HepG2 (cell line): ENCODE results near the gene CD163L1. TPM values are rescaled to one million over a fixed set of nuclear protein-coding genes. Genes with fewer than 3 reads are reported as not detected.

Experiments used
- ATAC-seq: fragments of 200-7000 bp; cut with Tn5 transposase; 3 replicates; pipeline ENCODE4 v1.9.1; 2020; ENCODE audit warnings: mild to moderate bottlenecking, moderate library complexity
- BruUV-seq: library from RNA; stranded (reverse); fragments of 400-500 nt; replicated peaks from 2 replicates; lab custom pipeline; 2021; lab: Mats Ljungman, UMichigan
- CTCF ChIA-PET: fragments of 300-600 bp; formaldehyde crosslinking; extraction: SDS; loops from one replicate; lab custom pipeline; 2021; ENCODE audit warnings: low total read pairs, inconsistent platforms, low intra/inter-chr PET ratio; lab: Yijun Ruan, JAX
- POLR2A ChIA-PET: fragments of 350-600 bp; sonication (Branson Sonifier 250); formaldehyde crosslinking; loops from one replicate; lab custom pipeline; 2020; ENCODE audit warnings: antibody characterized with exemption, inconsistent platforms; lab: Yijun Ruan, JAX
- DNase-seq: peaks from one replicate; pipeline ENCODE4 v3.0.0-alpha.2; 2015; ENCODE audit warnings: low spot score
- FAIRE-seq: peaks from 3 replicates; lab custom pipeline; 2011; peaks lifted over from hg19 to GRCh38; lab: Jason Lieb, UNC
- H2AFZ ChIP-seq: one replicate; pipeline ENCODE4 v1.6.1; 2011; ENCODE audit warnings: low read length, inconsistent platforms
- H3K27ac ChIP-seq: fragments of 300-600 bp; 3 replicates; pipeline ENCODE4 v1.8.0; 2011; ENCODE audit warnings: mixed run types, mild to moderate bottlenecking, mixed read lengths, low read length, inconsistent platforms; ENCODE audit not compliant: insufficient read depth; ENCODE audit errors: extremely low read length
- H3K27me3 ChIP-seq, 2 experiments: fragments of 200-600 bp in 1 of 2; 2 replicates in 1 of 2; 3 replicates in 1 of 2; pipeline versions ENCODE4 v1.6.0 to v1.8.0; 2011; ENCODE audit warnings: low read length in 2 of 2, mild to moderate bottlenecking in 2 of 2, moderate library complexity in 2 of 2, inconsistent platforms in 1 of 2; ENCODE audit not compliant: insufficient read depth in 2 of 2, control insufficient read depth in 1 of 2
- H3K36me3 ChIP-seq, 2 experiments: fragments of 200-600 bp in 1 of 2; replicated peaks in 1 of 2; 2 replicates in 1 of 2; 3 replicates in 1 of 2; pipeline versions ENCODE4 v1.5.1 to v1.8.0; 2011; ENCODE audit warnings: low read length in 2 of 2, inconsistent platforms in 1 of 2; ENCODE audit not compliant: insufficient read depth in 2 of 2, control insufficient read depth in 1 of 2
- H3K4me1 ChIP-seq: 2 replicates; pipeline ENCODE4 v1.5.1; 2012; ENCODE audit warnings: low read length, inconsistent platforms; ENCODE audit not compliant: insufficient read depth
- H3K4me2 ChIP-seq: 2 replicates; pipeline ENCODE4 v1.6.0; 2011; ENCODE audit warnings: low read depth, low read length, inconsistent platforms
- H3K4me3 ChIP-seq, 3 experiments: fragments of 200-600 bp in 1 of 3; sonication (generic), shearing (Covaris generic) in 1 of 3; replicated peaks in 1 of 3; 2 replicates each; pipeline ENCODE4 v1.5.1; 2011 to 2016; ENCODE audit warnings: low read length in 3 of 3, inconsistent platforms in 2 of 3, low read depth in 2 of 3, mild to moderate bottlenecking in 2 of 3, control low read depth in 1 of 3, mixed read lengths in 1 of 3; ENCODE audit not compliant: insufficient read depth in 1 of 3
- H3K79me2 ChIP-seq: one replicate; pipeline ENCODE4 v1.6.1; 2011; ENCODE audit warnings: low read length, inconsistent platforms; ENCODE audit not compliant: insufficient read depth
- H3K9ac ChIP-seq: 2 replicates; pipeline ENCODE4 v1.6.0; 2011; ENCODE audit warnings: mild to moderate bottlenecking, low read depth, low read length, inconsistent platforms; ENCODE audit not compliant: insufficient read depth
- H3K9me3 ChIP-seq: 2 replicates; pipeline ENCODE4 v1.5.1; 2012; ENCODE audit warnings: mild to moderate bottlenecking, low read length
- H4K20me1 ChIP-seq: 2 replicates; pipeline ENCODE4 v1.6.0; 2011; ENCODE audit warnings: inconsistent platforms, mild to moderate bottlenecking, low read length, moderate library complexity; ENCODE audit not compliant: insufficient read depth
- CHCHD3 ChIP-seq: sonication (generic); formaldehyde crosslinking; IDR thresholded peaks from 2 replicates; pipeline ENCODE4 v1.8.0; 2022; ENCODE audit warnings: mild to moderate bottlenecking, missing genetic modification reagents, moderate library complexity
- EP300 ChIP-seq, 3 experiments: sonication (generic) in 1 of 3; formaldehyde crosslinking in 1 of 3; IDR thresholded peaks; 2 replicates each; pipeline versions ENCODE4 v1.5.1 to v1.6.1; 2011 to 2020; ENCODE audit warnings: low read depth in 2 of 3, low read length in 2 of 3, borderline replicate concordance in 1 of 3, improper control_type of control experiment in 1 of 3, mild to moderate bottlenecking in 1 of 3, missing genetic modification reagents in 1 of 3, moderate library complexity in 1 of 3
- FOXA3 ChIP-seq: IDR thresholded peaks from 2 replicates; pipeline ENCODE4 v1.6.1; 2016; ENCODE audit warnings: missing genetic modification reagents, missing compliant biosample characterization
- KMT2A ChIP-seq: sonication (generic); formaldehyde crosslinking; IDR thresholded peaks from 2 replicates; pipeline ENCODE4 v1.4.0; 2020; ENCODE audit warnings: missing genetic modification reagents
- MATR3 ChIP-seq: sonication (generic); formaldehyde crosslinking; IDR thresholded peaks from 2 replicates; pipeline ENCODE4 v1.4.0; 2020; ENCODE audit warnings: missing genetic modification reagents
- MED13 ChIP-seq: sonication (generic); formaldehyde crosslinking; IDR thresholded peaks from 2 replicates; pipeline ENCODE4 v1.5.0; 2020; ENCODE audit warnings: missing genetic modification reagents
- NR1H2 ChIP-seq: sonication (generic); formaldehyde crosslinking; IDR thresholded peaks from 2 replicates; pipeline ENCODE4 v1.8.1; 2022; ENCODE audit warnings: low read depth, missing genetic modification reagents, borderline replicate concordance
- SRY ChIP-seq: sonication (generic); formaldehyde crosslinking; IDR thresholded peaks from 2 replicates; pipeline ENCODE4 v1.8.0; 2022; ENCODE audit warnings: mild to moderate bottlenecking, missing genetic modification reagents
- TERF1 ChIP-seq: sonication (generic); formaldehyde crosslinking; IDR thresholded peaks from 2 replicates; pipeline ENCODE4 v1.8.0; 2022; ENCODE audit warnings: mild to moderate bottlenecking, missing genetic modification reagents, moderate library complexity
- U2AF1 ChIP-seq: fragments of 200-400 bp; formaldehyde crosslinking; optimal IDR thresholded peaks from 2 replicates; pipeline ENCODE3; 2017; ENCODE audit warnings: mild to moderate bottlenecking, low read depth, low read length
- ZBTB39 ChIP-seq: sonication (generic); formaldehyde crosslinking; IDR thresholded peaks from 2 replicates; pipeline ENCODE4 v1.5.0; 2020; ENCODE audit warnings: missing genetic modification reagents
- ZNF292 ChIP-seq: sonication (generic); formaldehyde crosslinking; IDR thresholded peaks from 2 replicates; pipeline ENCODE4 v1.8.1; 2022; ENCODE audit warnings: mild to moderate bottlenecking, low read depth, missing genetic modification reagents, borderline replicate concordance
- ZNF343 ChIP-seq: sonication (generic); formaldehyde crosslinking; IDR thresholded peaks from 2 replicates; pipeline ENCODE4 v1.4.0; 2020; ENCODE audit warnings: mild to moderate bottlenecking, missing genetic modification reagents
- ZNF639 ChIP-seq: conservative IDR thresholded peaks from 2 replicates; pipeline ENCODE4 v1.6.1; 2018; ENCODE audit warnings: missing genetic modification reagents
- WGBS: methylation state at CpG from one replicate; pipeline ENCODE4 v1.1.6; 2017; ENCODE audit warnings: low lambda C conversion rate; 5-methylcytosine and 5-hydroxymethylcytosine counted together
- in situ Hi-C: cut with HindIII; loops from 2 replicates; pipeline ENCODE4 v1.10.0; 2017; ENCODE audit warnings: low pct_unique_long_range_greater_than_20kb; ENCODE audit not compliant: extremely low pct_ligation_motif_present
- intact Hi-C: fragments of 100-400 bp; cut with micrococcal nuclease; formaldehyde crosslinking; loops from one replicate; pipeline ENCODE4 v1.10.0; 2022; ENCODE audit not compliant: unreplicated experiment
- polyA plus RNA-seq, 8 experiments: library from polyadenylated mRNA; depleted of rRNA in 3 of 8; stranded (reverse) in 7 of 8; unstranded in 1 of 8; fragments of >200 nt; fragmentation: Illumina TruSeq in 4 of 8; extraction: Trizol in 4 of 8; gene quantifications; 2 replicates each; pipeline versions ENCODE4 v1.2.1 to v1.2.3, GENCODE V29; 2011 to 2016; ENCODE audit warnings: low read depth in 4 of 8, missing spikeins in 1 of 8, mixed read lengths in 1 of 8; ENCODE audit not compliant: insufficient read depth in 1 of 8
- total RNA-seq, 5 experiments: library from RNA; depleted of rRNA; stranded (reverse); fragments of >200 nt; fragmentation: Illumina TruSeq; extraction: Trizol; gene quantifications; 2 replicates each; pipeline ENCODE4 v1.2.3, GENCODE V29; 2016; ENCODE audit warnings: low read depth in 1 of 5

Gene CD163L1
- total and polyA plus RNA-seq, 2 of the 13 experiments (the other 11 are each of a cell fraction or from before 2014, with no cell fraction given): 3.4 to 6.8 TPM

GRCh38 chr12:7361265-7361664 lies 82.7 kb downstream of the CD163L1 start:
- in situ Hi-C loops: no loop called here
- intact Hi-C loops: no loop called here
- no peak for ATAC-seq
- CTCF ChIA-PET: no interaction called here
- Histone ChIP-seq H3K4me1 (no peaks in the 10 kb centered on the region), H3K4me3 (no peak overlapping the region), H3K9me3 (no peaks in the 10 kb centered on the region), H3K4me2 (no peak overlapping the region), H3K36me3 (no peaks in the 10 kb centered on the region), H3K9ac (no peak overlapping the region), H4K20me1 (no peaks in the 10 kb centered on the region), H3K79me2 (no peaks in the 10 kb centered on the region), H3K27ac (no peak overlapping the region)
- no peak for DNase-seq
- no peak for FAIRE-seq
- POLR2A ChIA-PET: no interaction called here
- TF ChIP-seq MATR3 (no peak), ZNF639 (CRISPR knock-in tag) (no peak), SRY (CRISPR knock-in tag) (no peak)
- TF ChIP-seq, all 625 proteins: peak for 0
- BruUV-seq: no TSS peak
- WGBS: 33% methylated on average over 1 of the region's 1 CpG
- Histone ChIP-seq H2AFZ (no peak overlapping the region), H3K27me3 (no peaks in the 10 kb centered on the region; a peak in 1 of 5 replicates)

- in situ Hi-C loops: no loop called here
- H2AFZ ChIP-seq: no peak overlapping the region
- no peak overlapping the region for H3K27ac ChIP-seq
- DNase-seq (no peak), ATAC-seq (no peak), FAIRE-seq (no peak)
- H3K4me2 ChIP-seq: no peak overlapping the region
- no TSS peak for BruUV-seq
- POLR2A ChIA-PET: no interaction called here
- no peaks in the 10 kb centered on the region for H3K79me2 ChIP-seq
- no peak for TF ChIP-seq CHCHD3 (CRISPR knock-in tag)
- no peak for TF ChIP-seq FOXA3
- no peak for TF ChIP-seq ZBTB39
- TF ChIP-seq EP300 (IDR thresholded peaks at IDR 0.05; ENCODE audit: low read depth in 2 of 2, low read length in 2 of 2): no peak
- TF ChIP-seq EP300 (CRISPR knock-in tag; IDR thresholded peaks at IDR 0.05; ENCODE audit: borderline replicate concordance): no peak
- no peak for TF ChIP-seq U2AF1
- TF ChIP-seq TERF1: no peak
- no peak for TF ChIP-seq NR1H2 (CRISPR knock-in tag)
- TF ChIP-seq ZNF292 (CRISPR knock-in tag): no peak
- no peak for TF ChIP-seq ZNF343 (CRISPR knock-in tag)
- TF ChIP-seq KMT2A (CRISPR knock-in tag): no peak
- TF ChIP-seq MED13: no peak
- no peaks in the 10 kb centered on the region for H4K20me1 ChIP-seq
- H3K9ac ChIP-seq: no peak overlapping the region
- 63% methylated on average over 4 of the region's 4 CpGs for WGBS
- no peaks in the 10 kb centered on the region for H3K4me1 ChIP-seq
- CTCF ChIA-PET: no interaction called here
- no peak overlapping the region for H3K4me3 ChIP-seq
- no peaks in the 10 kb centered on the region for H3K36me3 ChIP-seq
- no peaks in the 10 kb centered on the region for H3K9me3 ChIP-seq
- intact Hi-C loops: no loop called here
- H3K27me3 ChIP-seq: no peaks in the 10 kb centered on the region; a peak in 1 of 5 replicates
Measured at GRCh38 chr12:7354529-7354928, 89.4 kb downstream of the CD163L1 start.
